NCI-H524 (cell line): ENCODE measurements around the gene CPPED1.

ENCODE experiments used
- DNase-seq, 2 experiments: peaks; one replicate each; lab custom pipeline; 2025; lab: John Stamatoyannopoulos, UW

CPPED1 gene

DNA sequence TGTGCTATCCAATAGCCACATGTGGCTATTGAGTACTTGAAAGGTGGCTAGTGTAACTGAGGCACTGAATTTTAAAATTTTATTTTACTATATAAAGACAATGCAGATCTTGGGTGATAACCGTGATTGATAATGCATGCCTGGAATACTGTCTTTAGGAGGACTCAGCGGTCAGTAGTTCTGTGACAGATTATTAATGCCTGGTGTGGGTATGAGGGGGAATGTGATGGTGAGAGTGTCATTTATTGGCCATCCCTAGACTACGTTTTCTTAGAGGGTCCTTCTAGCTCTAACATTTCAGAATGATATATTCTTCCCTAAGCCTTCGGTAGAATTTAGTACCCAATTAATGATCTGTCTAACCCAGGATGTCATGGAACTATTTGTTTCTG lies 157.6 kb downstream of the CPPED1 start:
- DNase-seq: no peak

DNA sequence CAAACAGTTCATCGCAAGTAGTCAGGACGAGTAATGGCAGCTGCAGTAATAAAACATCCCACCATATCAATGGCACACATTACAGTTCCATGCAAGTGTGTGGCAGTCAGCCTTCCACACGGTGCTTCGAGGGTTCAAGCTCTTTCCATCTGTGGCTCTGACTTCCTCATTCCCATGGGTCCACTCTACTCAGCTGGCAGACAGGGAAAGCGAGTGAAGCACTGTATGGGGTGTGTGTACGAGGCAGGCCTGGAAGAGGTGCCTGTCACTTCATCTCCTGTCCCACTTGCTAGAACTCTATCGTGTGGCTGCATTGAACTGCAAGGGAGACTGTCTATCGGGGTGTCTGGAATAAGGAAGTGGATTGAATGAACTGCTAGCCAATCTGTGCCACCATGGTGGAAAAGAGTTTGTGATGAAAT lies 160.6 kb downstream of the CPPED1 start:
- no peak for DNase-seq

DNA sequence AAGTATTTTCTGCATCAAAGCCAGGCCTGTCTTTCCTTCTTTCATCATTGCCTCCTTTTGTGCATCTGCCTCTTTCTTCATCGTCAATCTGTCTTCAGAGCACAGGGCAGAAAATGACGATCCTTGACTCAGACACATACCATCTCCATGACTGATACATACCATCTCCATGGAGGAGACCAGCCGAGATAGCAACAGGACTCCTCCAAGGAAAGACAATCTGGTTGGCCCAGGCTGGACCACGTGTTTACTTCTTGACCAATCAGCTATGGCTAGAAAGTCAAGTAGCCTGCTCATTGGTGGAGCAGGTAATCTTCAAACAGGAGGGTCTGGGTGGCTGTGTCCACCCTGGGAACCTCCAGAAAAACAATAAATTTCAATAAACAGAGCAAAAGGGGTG lies 164.6 kb downstream of the CPPED1 start:
- DNase-seq: no peak

DNA sequence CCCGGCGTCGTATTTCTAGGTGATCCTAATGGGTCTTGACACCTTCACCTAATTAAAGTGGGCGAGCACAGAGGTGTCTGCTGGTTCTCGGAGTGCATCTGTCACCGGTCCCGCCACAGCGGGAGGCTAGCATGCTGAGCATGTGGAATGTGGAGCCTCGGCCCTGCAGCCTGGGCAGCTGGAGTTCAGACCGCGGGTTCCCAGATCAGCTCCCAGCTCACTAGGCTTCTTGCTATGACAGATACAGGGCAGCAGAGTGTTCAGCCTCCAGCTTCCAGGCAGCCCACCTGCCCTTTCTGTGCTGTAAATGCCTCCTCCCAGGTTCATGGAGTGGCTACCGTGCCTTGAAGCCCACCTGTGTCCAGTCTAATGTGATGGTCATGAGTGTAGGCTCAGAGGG lies 166.7 kb downstream of the CPPED1 start:
- DNase-seq: peak in 1 of 2 experiments; percentile 16

DNA sequence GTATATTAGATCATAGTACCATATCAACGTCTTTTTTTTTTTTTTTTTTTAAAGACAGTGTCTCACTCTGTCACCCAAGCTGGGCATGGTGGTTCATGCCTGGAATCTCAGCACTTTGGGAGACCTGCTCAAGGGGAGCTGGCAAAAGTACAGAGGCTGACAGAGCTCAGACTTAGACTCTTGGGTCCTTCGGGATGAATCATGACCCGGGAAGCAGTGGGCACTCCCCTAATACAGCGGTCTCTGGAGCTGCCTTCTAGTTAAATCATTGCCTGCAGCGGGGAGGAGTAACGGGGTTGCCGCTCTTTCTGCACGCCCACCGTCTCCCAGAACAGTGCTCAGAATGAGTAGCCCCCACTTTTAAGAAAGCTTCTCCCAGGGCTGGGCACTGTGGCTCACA lies 174.4 kb downstream of the CPPED1 start:
- no peak for DNase-seq

DNA sequence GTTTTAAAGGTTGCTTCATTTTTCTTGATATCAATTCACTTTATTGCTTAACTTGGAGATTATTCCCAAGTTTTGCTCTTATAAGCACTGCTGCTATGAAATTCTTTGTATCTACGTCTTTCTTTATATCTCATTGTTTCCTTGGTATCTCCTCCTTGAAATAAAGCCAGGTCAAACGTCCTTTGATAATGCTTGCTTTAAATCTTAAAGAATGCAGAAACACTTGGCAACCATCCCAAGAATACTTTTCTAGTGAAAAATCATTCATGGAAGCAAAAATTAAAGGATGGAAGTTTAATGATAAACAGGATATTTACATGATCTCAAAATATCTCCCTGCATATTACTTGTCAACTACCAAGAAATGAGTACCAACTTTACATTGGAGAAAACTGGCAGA lies 175.2 kb downstream of the CPPED1 start:
- DNase-seq: no peak

DNA sequence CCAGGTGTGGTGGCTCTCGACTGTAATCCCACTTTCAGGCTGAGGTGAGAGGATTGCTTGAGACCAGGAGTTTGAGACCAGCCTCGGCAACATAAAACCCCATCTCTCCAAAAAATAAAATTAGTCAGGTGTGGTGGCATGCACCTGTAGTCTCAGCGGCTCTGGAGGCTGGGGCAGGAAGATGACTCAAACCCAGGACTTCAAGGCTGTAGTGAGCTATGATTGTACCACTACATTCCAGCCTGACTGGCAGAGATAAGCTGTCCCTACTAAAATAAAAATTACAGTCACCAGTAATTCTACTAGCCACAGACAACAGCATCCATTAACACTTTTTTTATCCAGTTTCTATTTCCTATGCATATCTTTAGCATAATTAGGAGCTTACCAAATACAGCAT lies 176.3 kb downstream of the CPPED1 start:
- DNase-seq: no peak

DNA sequence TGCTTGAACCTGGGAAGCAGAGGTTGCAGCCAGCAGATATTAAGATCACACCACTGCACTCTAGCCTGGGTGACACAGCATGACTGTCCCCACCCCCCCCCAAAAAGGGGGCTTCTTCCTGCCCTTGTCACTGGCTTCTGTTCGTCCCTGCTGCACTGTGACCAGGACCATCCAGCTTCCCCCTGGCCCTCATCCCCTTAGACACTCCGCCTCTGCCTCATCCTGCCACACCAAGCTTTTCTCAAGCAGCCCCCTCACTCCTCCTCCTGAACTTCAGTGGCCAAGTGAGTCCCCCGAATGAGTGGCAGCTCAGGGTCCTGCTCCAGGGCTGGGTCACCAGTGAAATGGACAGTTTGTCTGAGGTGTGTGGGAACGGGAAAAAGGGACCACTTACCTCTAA lies 177.3 kb downstream of the CPPED1 start:
- DNase-seq: no peak

DNA sequence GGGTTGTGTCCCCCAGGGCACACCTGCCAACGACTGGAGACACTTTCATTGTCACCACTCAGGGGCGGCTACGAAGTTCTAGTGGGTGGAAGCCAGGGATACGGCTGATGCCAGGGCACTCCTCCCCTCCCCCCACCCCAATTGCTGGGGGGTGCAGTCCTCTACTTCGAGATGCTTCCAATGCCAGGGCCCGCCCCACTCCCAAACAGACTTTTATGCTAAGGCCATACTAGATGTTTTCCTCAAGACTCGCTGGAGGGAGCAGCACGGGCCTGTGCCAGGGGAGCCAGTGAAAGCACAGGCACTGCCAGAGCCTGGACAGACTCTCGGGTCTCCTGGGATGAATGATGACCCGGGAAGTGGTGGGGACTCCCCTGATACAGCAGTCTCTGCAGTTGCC lies 178.0 kb downstream of the CPPED1 start:
- DNase-seq: no peak

DNA sequence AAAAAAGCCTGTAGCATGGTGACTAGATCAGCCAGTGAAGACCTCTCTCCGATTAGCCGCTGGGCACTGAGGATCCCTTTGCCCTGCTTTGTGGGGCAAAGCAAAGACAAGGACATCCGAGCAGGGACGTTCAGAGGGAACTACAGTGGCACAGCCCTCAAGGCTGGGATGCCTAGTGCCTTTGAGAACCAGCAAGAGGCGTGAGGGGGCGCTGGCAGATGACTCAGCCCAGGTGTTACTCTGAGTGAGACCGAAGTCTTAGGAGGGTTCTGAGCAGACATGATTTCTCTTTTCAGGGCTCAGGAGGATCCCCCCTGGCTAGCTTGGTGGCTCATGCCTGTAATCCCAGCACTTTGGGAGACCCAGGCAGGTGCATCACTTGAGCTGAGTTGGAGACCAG lies 178.6 kb downstream of the CPPED1 start:
- DNase-seq: no peak

DNA sequence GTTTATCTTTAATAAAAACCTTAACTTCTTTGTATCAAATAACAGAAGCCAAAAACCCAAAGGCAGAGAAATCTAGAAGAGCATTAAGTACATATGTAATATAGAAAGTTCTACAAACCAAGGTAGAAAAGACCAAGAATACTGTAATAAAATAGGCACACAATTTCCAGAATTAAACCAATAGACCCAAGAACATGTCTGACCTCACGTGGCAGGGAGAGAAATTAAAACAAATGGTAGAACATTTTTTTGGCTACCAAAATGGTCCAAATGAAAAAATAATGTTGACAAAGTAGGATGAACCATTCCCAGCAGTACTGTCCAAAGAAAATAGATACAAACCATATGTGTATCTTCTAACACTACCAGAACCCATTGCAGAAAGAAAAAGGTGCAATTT lies 183.5 kb downstream of the CPPED1 start:
- no peak for DNase-seq

DNA sequence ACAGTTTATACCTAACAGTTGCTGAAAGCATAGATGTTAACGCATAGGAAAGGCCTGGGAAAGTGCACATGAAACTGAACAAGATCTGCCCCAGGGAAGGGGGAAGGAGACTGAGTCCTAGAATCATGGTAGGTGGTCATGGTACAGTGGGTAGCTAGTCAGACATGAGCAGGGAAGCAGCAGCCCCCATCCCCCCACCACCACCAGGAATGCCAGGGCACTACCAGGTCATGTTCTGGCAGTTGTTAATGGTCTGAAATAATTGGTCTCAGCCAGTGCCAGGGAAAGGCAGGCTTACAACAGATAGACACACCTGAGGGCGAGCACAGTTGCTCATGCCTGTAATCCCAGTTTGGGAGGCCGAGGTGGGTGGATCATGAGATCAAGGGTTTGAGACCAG lies 185.2 kb downstream of the CPPED1 start:
- DNase-seq: no peak

DNA sequence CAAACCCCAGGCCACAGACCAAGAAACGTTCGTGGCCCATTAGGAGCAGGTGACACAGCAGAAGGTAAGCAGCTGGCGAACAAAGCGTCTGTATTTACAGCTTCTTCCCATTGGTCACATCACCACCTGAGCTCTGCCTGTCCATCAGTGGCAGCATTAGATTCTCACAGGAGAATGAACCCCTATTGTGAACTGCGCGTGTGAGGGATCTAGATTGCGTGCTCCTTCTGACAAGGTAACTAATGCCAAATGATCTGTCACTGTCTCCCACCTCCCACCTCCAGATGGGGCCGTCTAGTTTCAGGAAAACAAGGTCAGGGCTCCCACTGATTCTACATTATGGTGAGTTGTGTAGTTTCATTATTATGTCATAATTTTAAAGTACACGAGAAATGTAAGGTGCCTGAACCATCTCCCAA lies 186.3 kb downstream of the CPPED1 start:
- DNase-seq: no peak

DNA sequence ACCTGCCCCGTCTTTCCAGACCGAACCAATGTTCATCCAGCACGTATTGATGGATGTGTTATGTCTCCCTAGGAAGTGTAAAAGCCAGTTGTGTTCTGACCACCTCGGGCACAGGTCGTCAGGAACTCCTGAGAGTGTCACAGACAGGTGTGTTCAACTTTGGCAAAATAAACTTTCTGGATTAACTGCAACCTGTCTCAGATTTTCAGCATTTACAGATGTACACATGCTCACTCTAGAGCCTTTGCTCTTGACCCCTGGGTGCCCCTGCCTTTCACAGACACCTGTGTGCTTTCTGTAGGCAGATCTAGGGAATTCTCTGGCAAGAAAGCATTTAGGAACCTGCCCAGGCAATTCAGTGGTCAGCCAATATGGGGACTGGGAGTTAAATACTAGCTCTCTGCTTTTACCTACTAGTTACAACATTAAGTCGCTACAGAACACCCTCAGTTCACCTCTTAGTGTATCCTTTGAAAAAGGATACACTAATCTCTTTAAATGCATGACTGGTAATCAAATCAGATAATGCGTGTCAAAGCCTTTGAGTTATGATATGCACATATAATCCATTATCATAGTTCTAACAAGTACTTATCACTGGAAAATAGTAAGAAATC lies 188.9 kb downstream of the CPPED1 start:
- no peak for DNase-seq

DNA sequence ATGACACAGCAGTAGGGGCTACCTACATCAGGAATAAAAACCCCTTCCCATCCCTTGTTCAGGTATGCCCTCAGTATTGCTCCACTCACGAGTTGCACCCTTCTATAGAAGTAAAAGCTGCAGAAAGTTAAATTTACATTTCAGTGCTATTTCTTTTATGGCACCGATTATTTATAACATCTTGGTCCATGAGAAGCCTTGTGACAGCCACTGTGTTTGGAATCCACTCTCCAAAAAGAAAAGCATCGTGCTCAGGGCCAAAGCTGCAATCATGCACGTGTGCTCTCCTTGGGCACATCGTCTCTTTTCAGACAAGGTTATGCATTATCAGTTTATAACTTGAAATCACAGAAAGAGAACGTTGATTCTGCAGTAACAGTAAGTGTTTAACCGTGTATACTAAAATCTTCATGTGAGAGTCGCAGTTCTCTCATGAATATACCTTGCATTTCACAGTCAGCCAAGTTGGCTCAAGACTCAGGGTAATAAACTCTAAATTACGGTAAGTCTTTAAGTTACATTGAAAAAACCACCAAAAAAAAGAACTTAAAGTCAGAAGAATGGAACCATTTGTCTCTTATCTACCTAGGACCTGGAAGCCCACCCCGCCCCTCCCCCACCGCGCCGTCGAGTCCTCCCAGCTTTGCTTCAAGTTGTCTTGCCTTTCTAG lies 189.6 kb downstream of the CPPED1 start:
- no peak for DNase-seq

DNA sequence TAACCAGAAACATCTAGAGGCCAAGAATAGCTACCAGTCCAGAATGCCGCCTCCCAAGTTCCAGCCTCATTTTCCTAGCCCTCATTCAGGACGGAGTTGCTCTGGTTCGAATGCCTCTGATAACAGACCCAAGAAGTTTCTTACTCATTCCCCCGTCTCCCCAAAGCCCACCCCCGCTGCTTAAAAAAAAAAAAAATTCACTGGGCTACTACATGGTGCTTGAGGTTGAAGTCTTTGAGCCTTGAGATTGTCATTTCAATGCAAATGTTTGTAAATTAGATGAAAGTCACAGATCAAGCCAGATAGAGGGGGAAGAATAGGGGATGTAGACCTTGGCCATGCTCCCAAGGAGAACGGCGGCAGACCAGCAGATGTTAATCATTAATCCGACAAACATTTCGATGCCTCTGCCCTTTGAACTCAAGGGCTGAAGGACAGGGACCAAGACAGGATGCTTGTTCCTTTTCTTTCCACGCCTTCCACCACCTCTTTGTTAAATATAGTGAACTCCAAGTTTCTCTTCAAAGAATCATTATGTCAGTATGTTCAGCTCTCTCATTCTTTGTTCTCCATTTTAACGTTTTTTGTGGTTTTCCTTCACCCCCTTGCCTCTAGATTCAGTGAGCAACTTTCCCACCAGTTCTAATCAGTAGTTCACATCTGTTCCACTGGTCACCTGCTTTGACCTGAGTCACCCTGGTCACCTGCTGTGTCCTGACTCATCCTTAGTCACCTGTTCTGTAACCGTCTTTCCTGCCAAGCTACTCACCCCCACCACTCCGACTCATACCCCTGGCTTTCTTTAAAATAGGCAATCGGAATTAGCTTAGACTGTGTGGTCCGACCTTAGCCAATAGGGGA lies 190.3 kb downstream of the CPPED1 start:
- no peak for DNase-seq

DNA sequence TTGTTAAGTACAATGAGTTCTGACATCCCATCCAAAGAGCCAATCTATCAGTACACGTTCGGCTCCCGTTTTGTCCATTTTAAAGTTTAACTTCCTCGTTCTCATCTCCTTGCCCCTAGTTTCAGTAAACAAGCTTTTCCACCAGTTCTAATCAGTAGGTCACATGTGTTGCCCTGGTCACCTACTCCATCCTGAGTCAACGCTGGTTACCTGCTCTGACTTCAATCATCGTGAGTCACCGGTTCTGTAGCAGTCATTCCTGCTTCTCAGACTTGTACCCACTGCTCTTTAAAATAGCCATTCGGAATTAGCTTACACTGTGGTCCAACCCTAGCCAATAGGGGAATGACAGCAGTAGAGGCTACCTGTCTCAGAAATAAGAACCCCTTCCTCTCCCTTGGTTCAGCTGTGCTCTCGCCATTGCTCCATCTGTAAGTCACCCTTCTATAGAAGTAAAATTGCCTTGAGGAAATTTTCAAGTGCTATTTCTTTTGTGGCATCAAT lies 191.0 kb downstream of the CPPED1 start:
- no peak for DNase-seq

DNA sequence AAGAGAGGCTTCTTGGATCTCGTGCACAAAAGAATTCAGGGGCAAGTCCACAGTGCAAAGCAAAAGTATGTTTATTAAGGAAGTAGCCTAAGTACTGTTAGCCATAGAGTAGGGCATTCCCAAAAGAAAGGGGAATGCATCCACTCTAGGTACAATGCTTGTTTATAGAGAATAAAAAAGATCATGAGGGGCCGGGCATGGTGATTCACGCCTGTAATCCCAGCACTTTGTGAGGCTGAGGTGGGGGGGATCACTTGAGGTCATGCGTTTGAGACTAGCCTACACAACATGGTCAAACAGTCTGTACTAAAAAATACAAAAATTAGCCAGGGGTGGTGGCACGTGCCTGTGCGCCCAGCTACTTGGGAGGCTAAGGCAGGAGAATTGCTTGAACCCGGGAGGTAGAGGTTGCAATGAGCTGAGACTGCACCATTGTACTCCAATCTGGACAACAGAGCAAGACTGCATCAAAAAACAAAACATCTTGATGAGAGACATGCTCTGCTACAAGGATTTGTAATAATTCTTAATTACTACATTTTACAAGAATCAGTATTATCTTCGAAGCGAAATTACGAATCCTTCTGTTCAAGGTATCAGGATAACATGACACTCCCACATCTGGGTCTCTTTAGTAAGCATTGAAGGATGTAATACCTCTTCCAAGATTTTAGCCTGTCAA lies 191.6 kb downstream of the CPPED1 start:
- no peak for DNase-seq

DNA sequence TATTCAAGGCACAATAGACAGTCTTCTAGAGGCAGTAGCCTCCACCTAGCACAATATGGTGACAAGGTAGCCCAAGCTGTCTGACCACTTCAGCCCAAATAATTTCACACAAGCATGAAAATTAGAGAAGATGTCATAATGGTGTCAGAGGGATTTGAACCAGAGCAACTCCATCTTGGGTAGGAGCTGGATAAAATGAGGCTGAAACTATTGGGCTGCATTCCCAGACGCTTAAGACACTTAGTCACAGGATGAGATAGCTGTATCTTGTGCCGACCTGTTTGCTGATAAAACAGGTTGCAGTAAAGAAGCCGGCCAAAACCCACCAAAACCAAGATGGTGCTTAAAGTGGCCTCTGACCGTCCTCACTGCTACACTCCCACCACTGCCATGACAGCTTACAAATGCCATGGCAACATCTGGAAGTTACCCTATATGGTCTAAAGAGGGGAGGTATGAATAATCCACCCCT lies 192.6 kb downstream of the CPPED1 start:
- DNase-seq: no peak

DNA sequence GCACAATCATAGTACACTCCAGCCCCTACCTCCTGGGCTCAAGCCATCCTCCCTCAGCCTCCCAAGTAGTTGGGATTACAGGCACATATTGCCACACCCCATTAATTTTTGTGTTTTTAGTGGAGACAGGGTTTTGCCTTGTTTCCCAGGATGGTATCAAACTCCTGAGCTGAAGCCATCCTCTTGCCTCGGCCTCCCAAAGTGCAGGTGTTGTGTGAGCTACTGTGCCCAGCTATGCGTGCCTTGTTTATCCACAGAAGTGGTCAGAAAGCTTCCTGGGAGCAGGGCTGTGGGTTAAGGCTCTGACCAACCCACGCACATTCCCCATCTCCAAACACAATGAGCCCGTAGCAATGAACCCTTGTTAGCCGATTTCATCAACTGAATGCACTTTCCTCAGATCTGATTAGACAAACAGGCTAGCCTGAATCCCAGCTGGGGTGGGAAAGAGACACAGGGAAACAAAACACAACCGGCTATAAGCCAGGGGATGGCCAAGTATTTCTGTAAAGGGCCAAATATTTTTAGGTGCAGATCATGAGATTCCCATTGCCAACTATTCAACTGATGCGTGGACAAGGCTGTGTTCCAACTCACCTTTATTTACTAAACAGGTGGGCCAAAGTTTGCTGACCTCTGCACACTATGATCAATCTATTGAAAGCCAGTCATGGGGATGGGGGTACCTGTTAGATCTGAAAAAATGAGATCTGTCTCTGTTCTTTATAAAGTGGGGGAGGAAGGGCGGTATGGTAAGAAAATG lies 193.6 kb downstream of the CPPED1 start:
- DNase-seq: no peak
